Thyroid gland (tissue), 4 donors: ENCODE measurements around the gene ARHGAP10. TPM values are rescaled to one million over a fixed set of nuclear protein-coding genes. Genes with fewer than 3 reads are reported as not detected.

Experiments used
- DNase-seq, 2 donors: peaks; one replicate each; pipeline ENCODE4 v3.0.0-alpha.2; 2019
- H3K27ac ChIP-seq, 3 donors: fragments of 200-600 bp; sonication (generic); 1 replicate in 2 of 3; 2 replicates in 1 of 3; pipeline ENCODE4 v1.5.1; 2016 to 2019; ENCODE audit warnings: mild to moderate bottlenecking in 1 of 3, moderate library complexity in 1 of 3
- H3K27me3 ChIP-seq: fragments of 200-600 bp; sonication (generic); one replicate; pipeline ENCODE4 v1.5.1; 2019
- H3K36me3 ChIP-seq, 2 donors: fragments of 200-600 bp; sonication (generic); one replicate each; pipeline ENCODE4 v1.5.1; 2016 to 2019
- H3K4me1 ChIP-seq, 2 donors: fragments of 200-600 bp; sonication (generic); one replicate each; pipeline ENCODE4 v1.5.1; 2017 to 2019
- H3K4me3 ChIP-seq, 3 donors: fragments of 200-600 bp; sonication (generic); replicated peaks in 1 of 3; 1 replicate in 2 of 3; 2 replicates in 1 of 3; pipeline ENCODE4 v1.5.1; 2016; ENCODE audit warnings: mild to moderate bottlenecking in 1 of 3
- H3K9me3 ChIP-seq: fragments of 200-600 bp; sonication (generic); one replicate; pipeline ENCODE4 v1.5.1; 2017
- CTCF ChIP-seq, 6 experiments: fragments of 200-600 bp in 3 of 6; fragments of 450-650 bp in 3 of 6; sonication (generic) in 3 of 6; IDR thresholded peaks; one replicate each; pipeline ENCODE4 v1.5.1; 2016 to 2019; ENCODE audit warnings: antibody characterized with exemption in 6 of 6, mild to moderate bottlenecking in 2 of 6, inconsistent platforms in 1 of 6, moderate library complexity in 1 of 6
- POLR2A ChIP-seq, 2 donors: fragments of 450-650 bp; IDR thresholded peaks; one replicate each; pipeline ENCODE4 v1.6.1; 2017; ENCODE audit warnings: antibody characterized with exemption in 2 of 2, mild to moderate bottlenecking in 2 of 2, moderate library complexity in 1 of 2
- WGBS, 2 donors: methylation state at CpG; one replicate each; pipeline ENCODE4 v1.1.5; 2017; 5-methylcytosine and 5-hydroxymethylcytosine counted together
- intact Hi-C: fragments of 100-400 bp; cut with DNase I; formaldehyde crosslinking; loops from one replicate; pipeline ENCODE4 v1.15.1; 2023
- total RNA-seq, 4 donors: library from RNA; depleted of rRNA; stranded (reverse); fragments of >200 nt; gene quantifications; one replicate each; pipeline ENCODE4 v1.2.3, GENCODE V29; 2016

The ARHGAP10 gene
- total RNA-seq, 4 donors from 2014 or later = 39.5 to 78.4 (median 42.0) TPM

- WGBS, 2 donors = 81 to 82% methylated on average over 3 of the region's 3 CpGs
Measured at GRCh38 chr4:148109216-148109615, 377.3 kb downstream of the ARHGAP10 start.

GRCh38 chr4:148110169-148110568 lies 378.3 kb downstream of the ARHGAP10 start:
- H3K36me3 ChIP-seq = peaks cover 10 to 21% of the 10 kb centered on the region in 2 donors
- no peaks in the 10 kb centered on the region for H3K27me3 ChIP-seq
- intact Hi-C loops = no loop called here
- TF ChIP-seq CTCF (IDR thresholded peaks at IDR 0.05) (no peak), POLR2A (IDR thresholded peaks at IDR 0.05) (no peak)
- H3K9me3 ChIP-seq = no peaks in the 10 kb centered on the region
- H3K4me1 ChIP-seq = no peaks in the 10 kb centered on the region
- no peak overlapping the region for H3K4me3 ChIP-seq
- WGBS, 2 donors = 98% methylated on average over 3 of the region's 3 CpGs
- H3K27ac ChIP-seq = no peak overlapping the region
- no peak for DNase-seq

More at GRCh38 chr4:148109216-148109615, 377.3 kb downstream of the ARHGAP10 start:
- Histone ChIP-seq H3K36me3 (peaks cover 10 to 21% of the 10 kb centered on the region in 2 donors), H3K27ac (no peak overlapping the region), H3K4me3 (no peak overlapping the region), H3K4me1 (no peaks in the 10 kb centered on the region), H3K27me3 (no peaks in the 10 kb centered on the region), H3K9me3 (no peaks in the 10 kb centered on the region)
- no peak for DNase-seq
- TF ChIP-seq POLR2A (IDR thresholded peaks at IDR 0.05) (no peak), CTCF (IDR thresholded peaks at IDR 0.05) (no peak)
- intact Hi-C loops = no loop called here

GRCh38 chr4:148112231-148112982 lies 380.5 kb downstream of the ARHGAP10 start:
- 86 to 91% methylated on average over 4 of the region's 4 CpGs for WGBS, 2 donors
- H3K36me3 ChIP-seq = peaks cover 10 to 21% of the 10 kb centered on the region in 2 donors
- intact Hi-C loops = no loop called here
- no peaks in the 10 kb centered on the region for H3K9me3 ChIP-seq
- no peaks in the 10 kb centered on the region for H3K27me3 ChIP-seq
- H3K4me3 ChIP-seq = no peak overlapping the region
- DNase-seq = no peak
- TF ChIP-seq CTCF (IDR thresholded peaks at IDR 0.05) (no peak), POLR2A (IDR thresholded peaks at IDR 0.05) (no peak)
- no peak overlapping the region for H3K27ac ChIP-seq
- peaks cover 12 to 17% of the 10 kb centered on the region in 2 donors for H3K4me1 ChIP-seq

- H3K27ac ChIP-seq = no peak overlapping the region
- no peaks in the 10 kb centered on the region for H3K27me3 ChIP-seq
- intact Hi-C loops = no loop called here
- H3K4me3 ChIP-seq = no peak overlapping the region
- H3K36me3 ChIP-seq = peaks cover 10 to 16% of the 10 kb centered on the region in 2 donors
- no peak for DNase-seq
- no peaks in the 10 kb centered on the region for H3K9me3 ChIP-seq
- TF ChIP-seq POLR2A (IDR thresholded peaks at IDR 0.05) = no peak
- peaks cover 12 to 17% of the 10 kb centered on the region in 2 donors for H3K4me1 ChIP-seq
Measured at GRCh38 chr4:148114436-148114835, 382.5 kb downstream of the ARHGAP10 start.

- Histone ChIP-seq H3K27ac (no peak overlapping the region), H3K36me3 (peaks cover 10% of the 10 kb centered on the region in 2 donors), H3K4me1 (peaks cover 12 to 17% of the 10 kb centered on the region in 2 donors), H3K9me3 (no peaks in the 10 kb centered on the region), H3K4me3 (no peak overlapping the region), H3K27me3 (no peaks in the 10 kb centered on the region)
- 40 to 44% methylated on average over 2 of the region's 2 CpGs for WGBS, 2 donors
- DNase-seq = no peak
- no peak for TF ChIP-seq CTCF (IDR thresholded peaks at IDR 0.05)
- TF ChIP-seq POLR2A (IDR thresholded peaks at IDR 0.05) = no peak
- intact Hi-C loops = no loop called here
Measured at GRCh38 chr4:148116264-148116663, 384.4 kb downstream of the ARHGAP10 start.
